ENCODE results near the gene NAT14. TPM values are rescaled to one million over a fixed set of nuclear protein-coding genes. Genes with fewer than 3 reads are reported as not detected.

NAT14 gene
- total RNA-seq, 1 donor from 2014 or later, result 33.1 TPM

GRCh38 chr19:55467236-55468053 is 17.5 kb upstream of the NAT14 start:
- no peak overlapping the region for H3K4me3 Mint-ChIP-seq (ENCODE audit: unreplicated experiment)

GRCh38 chr19:55468054-55468393 is 17.0 kb upstream of the NAT14 start:
- peaks cover 7% of the 10 kb centered on the region for H3K4me1 Mint-ChIP-seq (ENCODE audit: low read depth)
- H3K4me3 Mint-ChIP-seq (ENCODE audit: unreplicated experiment), result no peak overlapping the region
- H3K27me3 Mint-ChIP-seq (ENCODE audit: low read depth), result peaks cover under 1% of the 10 kb centered on the region
- no peaks in the 10 kb centered on the region for H3K9me3 Mint-ChIP-seq (ENCODE audit: low read depth)
- H3K27ac Mint-ChIP-seq (ENCODE audit: unreplicated experiment), result no peak overlapping the region
- no peaks in the 10 kb centered on the region for H3K36me3 Mint-ChIP-seq (ENCODE audit: low read depth)
- no peak for DNase-seq (ENCODE audit: low spot score)
- peak; percentile 8 for TF ChIP-seq CTCF (IDR thresholded peaks at IDR 0.05)

More at GRCh38 chr19:55467236-55468053, 17.5 kb upstream of the NAT14 start:
- Mint-ChIP-seq H3K9me3 (ENCODE audit: low read depth) (no peaks in the 10 kb centered on the region), H3K27me3 (ENCODE audit: low read depth) (peaks cover 2% of the 10 kb centered on the region), H3K27ac (ENCODE audit: unreplicated experiment) (no peak overlapping the region), H3K4me1 (ENCODE audit: low read depth) (peaks cover 9% of the 10 kb centered on the region), H3K36me3 (ENCODE audit: low read depth) (no peaks in the 10 kb centered on the region)
- DNase-seq (ENCODE audit: low spot score), result no peak
- peak; percentile 99 for TF ChIP-seq CTCF (IDR thresholded peaks at IDR 0.05)

- TF ChIP-seq CTCF (IDR thresholded peaks at IDR 0.05), result no peak
- no peak for DNase-seq (ENCODE audit: low spot score)
- no peak overlapping the region for H3K27ac Mint-ChIP-seq (ENCODE audit: unreplicated experiment)
These were observed 13.7 kb upstream of the NAT14 start for GRCh38 chr19:55471266-55471665.

GRCh38 chr19:55472463-55472862 is 12.5 kb upstream of the NAT14 start:
- H3K4me1 Mint-ChIP-seq (ENCODE audit: low read depth), result peaks cover 27% of the 10 kb centered on the region
- H3K36me3 Mint-ChIP-seq (ENCODE audit: low read depth), result no peaks in the 10 kb centered on the region
- no peaks in the 10 kb centered on the region for H3K27me3 Mint-ChIP-seq (ENCODE audit: low read depth)
- H3K4me3 Mint-ChIP-seq (ENCODE audit: unreplicated experiment), result no peak overlapping the region
- DNase-seq (ENCODE audit: low spot score), result no peak
- no peak overlapping the region for H3K27ac Mint-ChIP-seq (ENCODE audit: unreplicated experiment)
- TF ChIP-seq CTCF (IDR thresholded peaks at IDR 0.05), result no peak
- H3K9me3 Mint-ChIP-seq (ENCODE audit: low read depth), result no peaks in the 10 kb centered on the region

More at GRCh38 chr19:55471266-55471665, 13.7 kb upstream of the NAT14 start:
- Mint-ChIP-seq H3K36me3 (ENCODE audit: low read depth) (no peaks in the 10 kb centered on the region), H3K27me3 (ENCODE audit: low read depth) (no peaks in the 10 kb centered on the region), H3K4me1 (ENCODE audit: low read depth) (peaks cover 24% of the 10 kb centered on the region), H3K4me3 (ENCODE audit: unreplicated experiment) (no peak overlapping the region), H3K9me3 (ENCODE audit: low read depth) (no peaks in the 10 kb centered on the region)

- Mint-ChIP-seq H3K4me1 (ENCODE audit: low read depth) (peaks cover 31% of the 10 kb centered on the region), H3K36me3 (ENCODE audit: low read depth) (no peaks in the 10 kb centered on the region), H3K27me3 (ENCODE audit: low read depth) (no peaks in the 10 kb centered on the region), H3K27ac (ENCODE audit: unreplicated experiment) (no peak overlapping the region), H3K9me3 (ENCODE audit: low read depth) (no peaks in the 10 kb centered on the region), H3K4me3 (ENCODE audit: unreplicated experiment) (no peak overlapping the region)
- TF ChIP-seq CTCF (IDR thresholded peaks at IDR 0.05), result no peak
- no peak for DNase-seq (ENCODE audit: low spot score)
These were observed 11.6 kb upstream of the NAT14 start for GRCh38 chr19:55473225-55474012.
